ENCODE results near the gene KPTN.

The KPTN gene

GRCh38 chr19:47432091-47432490 lies 51.9 kb downstream of the KPTN start:
- no peaks in the 10 kb centered on the region for H3K36me3 ChIP-seq
- no peak overlapping the region for H3K4me3 ChIP-seq
- H3K4me1 ChIP-seq: peaks cover 0 to 39% (median 25%) of the 10 kb centered on the region in 4 donors
- no peak overlapping the region for H3K27ac ChIP-seq
- intact Hi-C loops (cut with DNase I; ENCODE audit: low total_unique reads): no loop called here
- no peak for TF ChIP-seq CTCF (IDR thresholded peaks at IDR 0.05)
- peaks cover 0 to 68% of the 10 kb centered on the region in 2 donors for H3K27me3 ChIP-seq
- H3K9me3 ChIP-seq: no peaks in the 10 kb centered on the region
- DNase-seq: no peak

- H3K27ac ChIP-seq: no peak overlapping the region
- H3K4me1 ChIP-seq: peaks cover 0 to 34% (median 25%) of the 10 kb centered on the region in 4 donors
- no peaks in the 10 kb centered on the region for H3K9me3 ChIP-seq
- intact Hi-C loops (cut with DNase I; ENCODE audit: low total_unique reads): no loop called here
- TF ChIP-seq CTCF (IDR thresholded peaks at IDR 0.05): peak; percentile 30 to 42
- no peaks in the 10 kb centered on the region for H3K36me3 ChIP-seq
- H3K4me3 ChIP-seq: peak overlapping the region in 1 of 2 donors; percentile 15
- H3K27me3 ChIP-seq: peaks cover 0 to 70% of the 10 kb centered on the region in 2 donors
- DNase-seq: no peak
These were observed 53.8 kb downstream of the KPTN start for GRCh38 chr19:47430041-47430802.

GRCh38 chr19:47429140-47429793 lies 54.8 kb downstream of the KPTN start:
- Histone ChIP-seq H3K27ac (no peak overlapping the region), H3K4me1 (peaks cover 0 to 34% (median 25%) of the 10 kb centered on the region in 4 donors), H3K27me3 (peaks cover 0 to 80% of the 10 kb centered on the region in 2 donors), H3K9me3 (no peaks in the 10 kb centered on the region), H3K36me3 (no peaks in the 10 kb centered on the region), H3K4me3 (no peak overlapping the region)
- no peak for TF ChIP-seq CTCF (IDR thresholded peaks at IDR 0.05)
- no peak for DNase-seq
- intact Hi-C loops (cut with DNase I; ENCODE audit: low total_unique reads): no loop called here

DNA sequence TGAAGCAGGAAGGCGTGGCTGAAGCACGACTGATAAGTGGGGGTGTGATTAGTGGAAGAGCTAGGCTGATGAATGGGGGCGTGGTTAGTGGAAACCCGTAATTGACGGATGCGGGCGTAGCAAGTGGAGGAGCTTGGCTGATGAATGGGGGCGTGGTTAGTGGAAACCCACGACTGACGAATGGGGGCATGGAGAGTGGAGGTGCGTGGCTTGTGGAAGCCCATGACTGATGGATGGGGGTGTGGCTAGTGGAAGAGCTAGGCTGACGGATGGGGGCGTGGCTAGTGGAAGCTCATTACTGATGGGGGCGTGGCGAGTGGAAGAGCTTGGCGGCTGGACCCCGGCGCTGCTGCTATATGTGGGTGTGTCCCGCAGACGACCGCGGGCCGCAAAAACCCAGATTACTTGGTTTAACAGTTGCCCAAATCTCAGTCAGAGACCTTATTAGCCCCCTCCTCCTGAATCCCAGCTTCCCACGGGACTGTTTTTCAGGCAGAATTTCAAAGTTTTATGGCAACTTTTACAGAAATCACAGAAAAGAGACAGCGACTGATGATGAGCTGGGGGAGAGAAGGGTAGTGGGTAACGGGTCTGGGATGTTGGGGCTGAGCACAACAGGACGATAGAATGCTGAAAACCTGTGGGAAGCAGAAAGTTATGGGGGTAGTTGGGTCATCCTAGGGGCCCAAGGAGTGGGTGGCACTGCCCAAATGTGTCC lies 55.7 kb downstream of the KPTN start:
- H3K4me1 ChIP-seq: peaks cover 0 to 30% (median 25%) of the 10 kb centered on the region in 4 donors
- peak; percentile 70 to 76 for DNase-seq
- intact Hi-C loops (cut with DNase I; ENCODE audit: low total_unique reads): no loop called here
- TF ChIP-seq CTCF (IDR thresholded peaks at IDR 0.05): no peak
- no peaks in the 10 kb centered on the region for H3K9me3 ChIP-seq
- H3K36me3 ChIP-seq: no peaks in the 10 kb centered on the region
- no peak overlapping the region for H3K4me3 ChIP-seq
- no peak overlapping the region for H3K27ac ChIP-seq
- peaks cover 0 to 88% of the 10 kb centered on the region in 2 donors for H3K27me3 ChIP-seq

GRCh38 chr19:47427241-47428176 lies 56.5 kb downstream of the KPTN start:
- no peaks in the 10 kb centered on the region for H3K36me3 ChIP-seq
- no peaks in the 10 kb centered on the region for H3K9me3 ChIP-seq
- peaks cover 0 to 94% of the 10 kb centered on the region in 2 donors for H3K27me3 ChIP-seq
- H3K4me3 ChIP-seq: no peak overlapping the region
- no peak overlapping the region for H3K27ac ChIP-seq
- H3K4me1 ChIP-seq: peaks cover 0 to 28% (median 24%) of the 10 kb centered on the region in 4 donors
- DNase-seq: no peak
- intact Hi-C loops (cut with DNase I; ENCODE audit: low total_unique reads): no loop called here
- TF ChIP-seq CTCF (IDR thresholded peaks at IDR 0.05): peak; percentile 74 to 77

Measured in tibial artery (tissue), 4 donors.